IMR-90 (cell line): ENCODE measurements around the gene RBFOX1. TPM values are rescaled to one million over a fixed set of nuclear protein-coding genes. Genes with fewer than 3 reads are reported as not detected.

ENCODE experiments used
- ATAC-seq: fragments of 200-7000 bp; cut with Tn5 transposase; 2 replicates; pipeline ENCODE4 v1.9.1; 2020; ENCODE audit warnings: low read depth, mild to moderate bottlenecking, moderate library complexity
- BruUV-seq: library from RNA; stranded (reverse); fragments of 400-500 nt; replicated peaks from 2 replicates; lab custom pipeline; 2021; lab: Mats Ljungman, UMichigan
- CTCF ChIA-PET: fragments of 300-600 bp; formaldehyde crosslinking; extraction: SDS; loops from one replicate; lab custom pipeline; 2021; ENCODE audit warnings: antibody characterized with exemption; lab: Yijun Ruan, JAX
- POLR2A ChIA-PET: fragments of 300-600 bp; sonication (Branson Sonifier 250); formaldehyde crosslinking; loops from one replicate; lab custom pipeline; 2022; ENCODE audit warnings: antibody characterized with exemption; ENCODE audit not compliant: unreplicated experiment; lab: Charles Lee
- DNase-seq: peaks from one replicate; pipeline ENCODE4 v3.0.0; 2013
- H2AFZ ChIP-seq: replicated peaks from 2 replicates; pipeline ENCODE3; 2013; ENCODE audit warnings: low read length, mild to moderate bottlenecking; ENCODE audit not compliant: poor library complexity
- H2AK5ac ChIP-seq: 2 replicates; pipeline ENCODE4 v1.6.1; 2013; ENCODE audit warnings: low read depth, low read length, inconsistent platforms
- H2AK9ac ChIP-seq: replicated peaks from 2 replicates; pipeline ENCODE3; 2013; ENCODE audit warnings: mild to moderate bottlenecking, low read depth, low read length, moderate library complexity; ENCODE audit not compliant: poor library complexity
- H2BK120ac ChIP-seq: 2 replicates; pipeline ENCODE4 v1.6.1; 2013; ENCODE audit warnings: low read depth, low read length, inconsistent platforms
- H2BK15ac ChIP-seq: 3 replicates; pipeline ENCODE4 v1.6.1; 2013; ENCODE audit warnings: low read depth, low read length, inconsistent platforms
- H2BK20ac ChIP-seq: 2 replicates; pipeline ENCODE4 v1.6.1; 2013; ENCODE audit warnings: low read depth, mild to moderate bottlenecking, inconsistent platforms, low read length, moderate library complexity
- H2BK5ac ChIP-seq: 2 replicates; pipeline ENCODE4 v1.6.1; 2013; ENCODE audit warnings: mild to moderate bottlenecking, low read depth, low read length, inconsistent platforms; ENCODE audit not compliant: poor library complexity, severe bottlenecking
- H3K14ac ChIP-seq: replicated peaks from 2 replicates; pipeline ENCODE4 v1.6.1; 2013; ENCODE audit warnings: low read depth, low read length, inconsistent platforms
- H3K18ac ChIP-seq: 2 replicates; pipeline ENCODE4 v1.6.1; 2013; ENCODE audit warnings: low read depth, low read length, control low read depth
- H3K23ac ChIP-seq: 2 replicates; pipeline ENCODE4 v1.6.1; 2013; ENCODE audit warnings: low read depth, low read length, inconsistent platforms
- H3K27ac ChIP-seq: 2 replicates; pipeline ENCODE4 v1.5.1; 2013; ENCODE audit warnings: mild to moderate bottlenecking, control low read depth, low read length; ENCODE audit not compliant: insufficient read depth
- H3K27me3 ChIP-seq: 2 replicates; pipeline ENCODE4 v1.6.1; 2013; ENCODE audit warnings: low read length; ENCODE audit not compliant: control insufficient read depth, insufficient read depth
- H3K36me3 ChIP-seq: 2 replicates; pipeline ENCODE4 v1.6.1; 2013; ENCODE audit warnings: low read length, mixed read lengths; ENCODE audit not compliant: control insufficient read depth, insufficient read depth
- H3K4ac ChIP-seq: 2 replicates; pipeline ENCODE4 v1.6.1; 2013; ENCODE audit warnings: low read depth, low read length, inconsistent platforms
- H3K4me1 ChIP-seq: 2 replicates; pipeline ENCODE4 v1.6.1; 2013; ENCODE audit warnings: low read length, mixed read lengths; ENCODE audit not compliant: control insufficient read depth, insufficient read depth
- H3K4me2 ChIP-seq: 2 replicates; pipeline ENCODE4 v1.6.1; 2013; ENCODE audit warnings: low read depth, mild to moderate bottlenecking, control low read depth, low read length, moderate library complexity
- H3K4me3 ChIP-seq: 2 replicates; pipeline ENCODE4 v1.5.1; 2013; ENCODE audit warnings: low read depth, mild to moderate bottlenecking, control low read depth, low read length, moderate library complexity; ENCODE audit not compliant: insufficient read depth
- H3K56ac ChIP-seq: 2 replicates; pipeline ENCODE4 v1.6.1; 2013; ENCODE audit warnings: low read length, inconsistent platforms; ENCODE audit not compliant: insufficient read depth; ENCODE audit errors: extremely low read depth
- H3K79me1 ChIP-seq, 2 experiments: 2 replicates each; pipeline ENCODE4 v1.6.1; 2013; ENCODE audit warnings: low read length in 2 of 2, inconsistent platforms in 1 of 2, low read depth in 1 of 2
- H3K9ac ChIP-seq: 2 replicates; pipeline ENCODE4 v1.6.1; 2013; ENCODE audit warnings: low read depth, low read length, control low read depth
- H3K9me1 ChIP-seq: 2 replicates; pipeline ENCODE4 v1.6.1; 2013; ENCODE audit warnings: low read length, inconsistent platforms; ENCODE audit not compliant: insufficient read depth
- H3K9me3 ChIP-seq: 2 replicates; pipeline ENCODE4 v1.6.1; 2013; ENCODE audit warnings: low read length; ENCODE audit not compliant: control insufficient read depth, insufficient read depth
- H4K20me1 ChIP-seq: 2 replicates; pipeline ENCODE4 v1.6.1; 2013; ENCODE audit warnings: low read length, inconsistent platforms; ENCODE audit not compliant: insufficient read depth
- H4K5ac ChIP-seq: 2 replicates; pipeline ENCODE4 v1.6.1; 2013; ENCODE audit warnings: mild to moderate bottlenecking, low read depth, low read length, control low read depth
- H4K8ac ChIP-seq, 2 experiments: 2 replicates each; pipeline ENCODE4 v1.6.1; 2013; ENCODE audit warnings: low read depth in 2 of 2, low read length in 2 of 2, control low read depth in 1 of 2, inconsistent platforms in 1 of 2
- H4K91ac ChIP-seq: 2 replicates; pipeline ENCODE4 v1.6.1; 2013; ENCODE audit warnings: low read depth, low read length, inconsistent platforms; ENCODE audit not compliant: insufficient read depth
- BHLHE40 ChIP-seq: fragments of 150-350 bp; IDR thresholded peaks from 2 replicates; pipeline ENCODE4 v1.6.1; 2016; ENCODE audit warnings: mild to moderate bottlenecking, low read depth, low read length
- MAFK ChIP-seq: IDR thresholded peaks from 2 replicates; pipeline ENCODE4 v1.6.1; 2012; ENCODE audit warnings: low read depth, low read length, improper control_type of control experiment
- MXI1 ChIP-seq: IDR thresholded peaks from 2 replicates; pipeline ENCODE4 v1.6.1; 2012; ENCODE audit warnings: low read depth, mild to moderate bottlenecking, low read length, moderate library complexity, borderline replicate concordance
- RFX5 ChIP-seq: IDR thresholded peaks from 2 replicates; pipeline ENCODE4 v1.8.0; 2012; ENCODE audit warnings: low read depth, mild to moderate bottlenecking, low read length, moderate library complexity
- WGBS, 2 experiments: methylation state at CpG; one replicate each; pipeline versions ENCODE4 v1.1.5 to v1.1.7; 2013; ENCODE audit warnings: missing lambda C conversion rate in 2 of 2; ENCODE audit not compliant: insufficient read length in 1 of 2; ENCODE audit errors: extremely low coverage in 2 of 2; 5-methylcytosine and 5-hydroxymethylcytosine counted together
- dilution Hi-C: fragments of 300-500 bp; cut with HindIII; formaldehyde crosslinking; loops from one replicate; pipeline ENCODE4 v1.14.3; 2018; ENCODE audit warnings: low sequenced_read_pairs; ENCODE audit not compliant: unreplicated experiment
- in situ Hi-C: fragments of 300-500 bp; cut with MboI; formaldehyde crosslinking; loops from 3 replicates; pipeline ENCODE4 v1.14.3; 2019; ENCODE audit warnings: low sequenced_read_pairs, inconsistent platforms, mixed read lengths
- intact Hi-C: fragments of 100-400 bp; cut with micrococcal nuclease; formaldehyde crosslinking; loops from 2 replicates; pipeline ENCODE4 v1.10.0; 2022
- polyA plus RNA-seq, 3 experiments: library from polyadenylated mRNA; depleted of rRNA; stranded (reverse); fragments of >200 nt; gene quantifications; 2 replicates each; pipeline ENCODE4 v1.2.3, GENCODE V29; 2012; ENCODE audit warnings: low replicate concordance in 1 of 3
- total RNA-seq: library from RNA; depleted of rRNA; stranded (reverse); fragments of >200 nt; gene quantifications from 2 replicates; pipeline ENCODE4 v1.2.3, GENCODE V29; 2012
- TF ChIP-seq, protein P1 (sequence below): fragments of 150-350 bp; IDR thresholded peaks from 2 replicates; pipeline ENCODE4 v1.6.1; 2017; ENCODE audit warnings: mild to moderate bottlenecking, antibody characterized with exemption, low read length, low read depth

The RBFOX1 gene
- total and polyA plus RNA-seq, 2 of the 4 experiments (the other 2 are of a cell fraction) = not detected

DNA sequence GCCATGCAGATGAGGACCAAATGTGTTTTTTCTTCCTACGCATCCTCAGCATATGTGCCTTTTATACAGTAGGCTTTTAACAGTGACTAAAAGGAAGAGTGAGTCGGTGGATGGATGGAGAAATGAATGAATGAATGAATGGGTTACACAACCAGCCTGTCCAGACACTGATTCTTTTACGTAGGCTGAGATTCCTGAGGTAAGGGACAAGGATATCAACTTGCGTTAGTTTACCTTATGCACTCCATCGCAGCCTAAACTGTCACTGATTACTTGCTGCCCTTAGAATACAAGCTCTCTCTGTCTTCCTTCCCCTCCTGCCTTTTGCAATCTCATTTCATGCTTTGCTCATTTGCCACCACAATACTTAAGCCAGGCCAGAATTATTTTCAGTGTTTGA, 59.0 kb downstream of the RBFOX1 start:
- Histone ChIP-seq H2BK15ac (no peak overlapping the region), H4K8ac (no peak overlapping the region), H3K23ac (no peak overlapping the region), H4K91ac (no peak overlapping the region), H3K27ac (no peak overlapping the region), H2AK5ac (no peak overlapping the region), H3K4me2 (no peak overlapping the region), H2BK120ac (no peak overlapping the region), H2AFZ (no peak overlapping the region), H2AK9ac (no peak overlapping the region), H3K4ac (no peak overlapping the region), H2BK5ac (no peak overlapping the region), H3K4me1 (no peaks in the 10 kb centered on the region), H3K36me3 (no peaks in the 10 kb centered on the region), H3K79me1 (no peaks in the 10 kb centered on the region), H2BK20ac (no peak overlapping the region), H3K56ac (no peak overlapping the region), H4K20me1 (no peaks in the 10 kb centered on the region), H3K27me3 (no peaks in the 10 kb centered on the region), H4K5ac (no peak overlapping the region), H3K4me3 (no peak overlapping the region), H3K9ac (no peak overlapping the region), H3K9me3 (peaks cover 10% of the 10 kb centered on the region; the same call in 1 of the 2 replicates), H3K18ac (no peak overlapping the region), H3K14ac (no peak overlapping the region), H3K9me1 (no peaks in the 10 kb centered on the region)
- no peak for TF ChIP-seq BHLHE40
- TF ChIP-seq, protein P1, sequence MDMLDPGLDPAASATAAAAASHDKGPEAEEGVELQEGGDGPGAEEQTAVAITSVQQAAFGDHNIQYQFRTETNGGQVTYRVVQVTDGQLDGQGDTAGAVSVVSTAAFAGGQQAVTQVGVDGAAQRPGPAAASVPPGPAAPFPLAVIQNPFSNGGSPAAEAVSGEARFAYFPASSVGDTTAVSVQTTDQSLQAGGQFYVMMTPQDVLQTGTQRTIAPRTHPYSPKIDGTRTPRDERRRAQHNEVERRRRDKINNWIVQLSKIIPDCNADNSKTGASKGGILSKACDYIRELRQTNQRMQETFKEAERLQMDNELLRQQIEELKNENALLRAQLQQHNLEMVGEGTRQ = no peak
- no peak for TF ChIP-seq MXI1
- TF ChIP-seq RFX5 = no peak
- TF ChIP-seq MAFK = no peak
- CTCF ChIA-PET = no interaction called here
- dilution Hi-C loops = no loop called here
- no peak for ATAC-seq
- WGBS, 2 experiments = 14% methylated on average over 1 of the region's 5 CpGs; no CpG with 5 or more reads in 1 of the 2 experiments
- no peak for DNase-seq
- POLR2A ChIA-PET = no interaction called here
- no TSS peak for BruUV-seq
- intact Hi-C loops = no loop called here
- in situ Hi-C loops = no loop called here
